SIG-M5 treated with dmso at 0.1 percent for 504 hours (cell line): ENCODE measurements around the gene CMTM4.
"Not testable (repeated sequence)": the region's sequence is repeated elsewhere in the genome, so short reads cannot be mapped to it uniquely, and the experiment has no call there.

Source experiments
- DNase-seq: peaks from one replicate; lab custom pipeline; 2025; ENCODE audit not compliant: unreplicated experiment; lab: John Stamatoyannopoulos, UW

Gene CMTM4

DNA sequence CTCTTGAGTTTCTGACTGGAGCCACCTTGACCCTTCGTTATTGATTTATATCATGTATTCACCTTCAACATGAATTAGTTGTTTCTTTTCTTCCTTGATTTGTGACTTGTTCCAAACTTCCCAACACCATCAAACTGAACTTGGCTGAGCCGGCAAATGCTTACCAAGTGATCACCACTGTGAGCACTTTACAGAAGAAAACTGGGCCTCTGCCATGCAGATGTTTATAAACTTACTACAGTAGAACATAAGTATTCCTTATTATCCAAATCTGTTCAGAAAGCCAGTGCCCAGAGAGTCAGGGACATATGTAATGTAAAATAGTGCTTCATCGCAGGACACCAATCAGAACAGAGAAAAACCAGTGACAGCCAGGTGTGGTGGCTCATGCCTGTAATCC lies 19.9 kb downstream of the CMTM4 start:
- DNase-seq = no peak

DNA sequence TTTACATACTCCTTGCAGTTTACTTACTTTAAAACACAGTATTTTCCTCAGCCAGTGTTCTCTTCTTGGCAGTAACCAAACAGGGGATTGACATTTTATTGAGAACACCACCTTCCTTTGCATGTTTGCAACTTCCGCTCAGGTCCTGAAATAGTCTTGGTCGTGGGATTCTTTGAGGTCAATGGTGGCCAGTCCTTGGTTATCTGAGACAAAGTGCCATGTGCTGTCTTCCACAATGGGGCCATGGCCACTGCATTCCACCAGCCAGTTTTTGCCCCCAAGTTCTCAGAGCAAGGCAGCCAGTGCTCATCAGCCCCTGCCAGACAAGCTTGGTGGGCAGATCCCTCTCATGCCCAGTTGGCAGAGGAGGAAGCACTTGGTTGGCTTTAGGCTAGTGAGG lies 22.9 kb downstream of the CMTM4 start:
- no peak for DNase-seq

DNA sequence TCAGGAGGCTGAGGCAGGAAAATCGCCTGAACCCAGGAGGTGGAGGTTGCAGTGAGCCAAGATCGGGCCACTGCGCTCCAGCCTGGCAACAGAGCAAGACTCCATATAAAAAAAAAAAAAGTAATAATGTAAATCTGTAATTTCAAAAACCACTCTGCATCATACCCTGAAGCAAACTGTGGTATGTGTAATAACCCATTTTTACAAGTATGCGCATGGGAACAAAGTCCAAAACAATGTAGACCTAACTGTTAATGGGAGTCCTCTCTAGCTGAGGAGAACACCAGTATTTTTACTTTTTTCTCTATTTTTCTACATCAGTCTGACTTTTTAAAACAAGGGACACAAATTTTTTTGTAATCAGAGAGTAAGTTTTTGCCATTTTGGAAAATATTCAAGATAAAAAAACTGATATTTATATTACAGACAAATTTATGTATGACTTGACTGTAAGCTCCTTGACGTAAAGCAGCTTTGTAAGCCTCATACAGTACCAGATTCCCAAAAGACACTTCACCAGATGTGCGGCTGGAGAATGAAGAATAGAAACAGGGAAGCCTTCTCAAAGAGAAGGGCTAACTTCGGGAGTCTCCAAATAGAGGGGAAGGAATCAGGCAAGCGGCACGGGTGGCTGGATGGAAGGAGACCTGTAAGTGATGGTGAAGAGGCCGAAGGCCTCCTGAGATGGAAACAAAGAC lies 25.7 kb downstream of the CMTM4 start:
- no peak for DNase-seq

DNA sequence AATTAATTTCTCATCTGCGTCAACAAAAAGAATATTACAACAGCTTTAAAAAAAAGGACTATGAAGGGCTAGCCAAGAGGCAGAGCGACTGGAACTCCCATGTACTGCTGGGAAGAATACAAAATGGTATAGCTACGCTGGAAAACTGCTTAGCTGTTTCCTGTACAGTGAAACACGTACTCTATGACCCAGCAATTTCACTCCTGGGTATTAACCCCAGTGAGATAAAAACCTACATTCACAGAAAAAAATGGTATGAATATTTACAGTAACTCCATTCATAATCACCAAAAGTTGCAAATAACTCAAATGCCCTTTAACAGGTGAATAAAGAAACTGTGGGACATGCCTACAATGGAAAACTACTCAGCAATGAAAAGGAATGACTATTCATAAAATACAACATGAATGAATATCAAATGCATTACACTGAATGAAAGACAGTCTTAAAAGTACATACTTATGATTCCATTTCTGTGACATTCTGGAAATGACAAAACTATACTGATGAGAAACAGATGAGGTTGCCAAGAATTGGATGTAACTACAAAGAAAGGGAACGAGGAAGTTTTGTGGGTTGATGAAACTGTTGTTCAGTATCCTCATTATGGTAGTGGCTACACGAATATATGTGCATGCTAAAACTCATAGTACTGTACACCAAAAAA lies 27.6 kb downstream of the CMTM4 start:
- no peak for DNase-seq

DNA sequence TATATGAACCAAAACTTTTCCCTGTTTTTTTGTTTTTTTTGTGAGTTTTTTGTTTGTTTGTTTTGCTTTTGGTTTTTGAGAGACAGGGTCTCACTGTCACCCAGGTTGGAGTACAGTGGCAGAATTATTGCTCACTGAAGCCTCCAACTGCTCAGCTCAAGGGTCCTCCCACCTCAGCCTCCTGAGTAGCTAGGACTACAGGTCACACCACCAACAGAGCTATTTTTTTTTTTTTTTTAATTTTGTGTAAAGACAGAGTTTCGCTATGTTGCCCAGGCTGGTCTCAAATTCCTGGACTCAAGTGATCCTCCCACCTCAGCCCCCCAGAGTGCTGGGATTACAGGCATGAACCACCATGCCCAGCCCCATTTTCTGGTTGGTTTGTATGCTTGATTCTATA lies 28.6 kb downstream of the CMTM4 start:
- no peak for DNase-seq

DNA sequence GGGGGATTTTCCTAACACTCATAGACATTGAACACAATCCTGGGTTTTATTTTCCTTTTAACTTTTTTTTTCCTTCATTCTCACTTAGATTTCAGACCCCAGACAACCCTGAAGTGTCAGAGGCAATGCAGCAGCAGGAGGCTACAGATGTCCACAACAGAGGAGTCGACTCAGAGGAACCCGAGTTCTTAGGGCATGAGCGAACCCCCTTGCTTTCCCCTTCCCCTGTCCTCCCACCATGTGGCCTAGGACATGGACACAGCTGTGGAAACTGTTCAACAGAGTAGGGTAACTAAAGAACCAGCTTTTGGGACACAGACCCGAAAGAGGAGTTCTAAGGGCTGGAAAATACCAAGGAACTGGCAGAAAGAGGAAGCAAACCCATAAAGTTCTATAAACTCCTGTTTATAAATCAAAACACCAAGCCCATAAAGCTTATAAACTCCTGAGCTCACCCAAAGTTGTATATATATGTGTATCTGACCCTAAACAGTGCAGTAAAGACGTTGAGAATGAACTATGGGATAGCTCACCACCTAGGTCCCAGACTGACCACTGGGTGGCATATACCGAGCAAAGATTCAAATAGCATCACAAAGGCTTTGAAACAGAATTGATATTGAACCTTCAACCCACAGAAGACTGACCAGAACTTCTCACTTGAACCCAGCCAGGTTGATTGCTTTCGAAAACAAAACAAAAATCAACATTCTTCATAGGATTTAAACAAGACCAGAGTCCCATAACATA lies 33.9 kb downstream of the CMTM4 start:
- peak; percentile 17 for DNase-seq

DNA sequence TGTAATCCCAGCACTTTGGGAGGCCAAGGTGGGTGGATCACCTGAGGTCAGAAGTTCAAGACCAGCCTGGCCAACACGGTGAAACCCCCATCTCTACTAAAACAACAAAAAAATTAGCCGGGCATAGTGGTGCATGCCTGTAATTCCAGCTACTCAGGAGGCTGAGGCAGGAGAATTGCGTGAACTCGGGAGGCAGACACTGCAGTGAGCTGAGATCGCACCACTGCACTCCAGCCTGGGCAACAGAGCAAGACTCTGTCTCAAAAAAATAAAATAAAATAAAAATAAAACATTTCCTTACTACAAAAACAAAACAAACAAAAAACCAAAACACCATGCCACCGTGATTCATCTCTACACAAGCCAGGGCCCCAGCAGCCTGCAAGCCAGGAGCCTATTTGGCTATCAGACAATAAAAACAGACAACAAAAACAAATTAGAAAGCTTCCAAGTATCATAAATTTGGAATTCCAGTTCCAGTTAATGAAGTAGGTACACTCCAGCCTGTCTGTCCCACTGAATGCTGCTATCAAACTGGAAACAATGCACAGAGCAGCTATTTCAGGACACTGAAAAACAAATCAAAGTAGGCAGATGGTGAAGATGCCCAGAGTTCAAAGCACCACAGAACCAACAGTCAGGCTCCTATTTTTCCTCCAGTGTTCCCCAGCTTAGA lies 34.7 kb downstream of the CMTM4 start:
- DNase-seq = not testable (repeated sequence)

DNA sequence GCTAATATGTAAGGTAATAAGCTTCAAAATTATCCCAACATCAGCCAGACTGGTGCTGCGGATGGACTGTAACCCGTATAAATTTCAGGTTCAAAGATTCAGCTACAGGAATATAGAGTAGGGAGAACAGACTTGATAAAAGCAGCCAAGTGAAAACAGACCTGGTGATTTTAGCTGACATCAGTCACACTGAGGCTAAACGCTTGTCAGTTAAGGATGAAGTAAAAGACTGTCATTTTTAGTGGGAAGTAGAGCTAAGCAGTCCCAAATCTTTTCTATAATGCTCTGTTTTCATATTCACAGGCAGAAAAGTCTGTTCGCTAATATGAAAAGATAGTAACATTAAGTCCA lies 35.4 kb downstream of the CMTM4 start:
- DNase-seq = no peak

DNA sequence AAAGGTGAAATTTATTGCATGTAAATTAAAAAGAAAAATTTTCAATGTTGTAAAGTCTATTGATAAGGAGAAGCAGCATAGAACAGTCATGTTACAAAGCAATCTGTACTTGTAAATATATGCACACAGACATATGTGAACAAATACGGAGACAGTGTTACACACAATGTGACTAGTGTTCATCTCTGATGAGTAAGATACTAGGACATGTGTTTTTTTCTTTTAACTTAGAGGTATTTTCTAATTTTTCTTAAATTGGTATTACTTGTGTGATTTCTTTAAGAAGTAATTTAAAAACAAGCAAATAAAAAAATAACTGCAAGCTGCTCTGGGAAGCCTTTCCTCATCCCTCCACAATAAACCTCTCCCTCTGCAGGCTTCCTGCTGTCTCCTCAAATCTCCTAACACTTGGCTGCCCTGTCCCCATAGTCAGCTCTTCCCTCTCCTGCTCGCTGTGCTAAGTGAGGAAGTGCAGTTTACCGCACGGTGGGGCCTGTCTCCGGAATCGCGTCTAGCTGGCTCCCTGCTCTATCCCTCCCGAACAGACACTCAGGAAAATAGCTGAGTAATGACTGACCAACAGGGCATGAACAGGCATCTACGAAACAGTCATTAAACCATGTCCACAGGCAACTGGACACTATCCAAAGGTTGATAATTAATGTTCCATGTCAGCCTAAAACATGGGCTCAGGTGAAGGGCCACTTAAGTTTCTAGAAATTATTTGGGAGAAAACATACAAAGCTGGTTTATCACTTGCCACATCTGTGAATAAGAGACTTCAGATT lies 35.9 kb downstream of the CMTM4 start:
- DNase-seq = no peak

DNA sequence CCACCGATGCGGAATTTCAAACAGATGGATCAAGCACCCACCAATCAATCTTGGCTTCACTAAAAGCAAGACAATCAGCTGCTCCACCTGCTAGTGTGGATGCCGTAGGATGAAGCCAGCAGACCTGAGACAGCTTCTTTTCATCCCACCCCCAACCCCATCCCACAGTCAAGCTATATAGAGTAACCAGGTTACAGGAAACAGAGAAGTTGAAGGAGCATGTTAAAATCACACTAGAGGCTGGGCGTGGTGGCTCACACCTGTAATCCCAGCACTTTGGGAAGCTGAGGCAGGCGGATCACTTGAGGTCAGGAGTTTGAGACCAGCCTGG lies 37.7 kb downstream of the CMTM4 start:
- no peak for DNase-seq

DNA sequence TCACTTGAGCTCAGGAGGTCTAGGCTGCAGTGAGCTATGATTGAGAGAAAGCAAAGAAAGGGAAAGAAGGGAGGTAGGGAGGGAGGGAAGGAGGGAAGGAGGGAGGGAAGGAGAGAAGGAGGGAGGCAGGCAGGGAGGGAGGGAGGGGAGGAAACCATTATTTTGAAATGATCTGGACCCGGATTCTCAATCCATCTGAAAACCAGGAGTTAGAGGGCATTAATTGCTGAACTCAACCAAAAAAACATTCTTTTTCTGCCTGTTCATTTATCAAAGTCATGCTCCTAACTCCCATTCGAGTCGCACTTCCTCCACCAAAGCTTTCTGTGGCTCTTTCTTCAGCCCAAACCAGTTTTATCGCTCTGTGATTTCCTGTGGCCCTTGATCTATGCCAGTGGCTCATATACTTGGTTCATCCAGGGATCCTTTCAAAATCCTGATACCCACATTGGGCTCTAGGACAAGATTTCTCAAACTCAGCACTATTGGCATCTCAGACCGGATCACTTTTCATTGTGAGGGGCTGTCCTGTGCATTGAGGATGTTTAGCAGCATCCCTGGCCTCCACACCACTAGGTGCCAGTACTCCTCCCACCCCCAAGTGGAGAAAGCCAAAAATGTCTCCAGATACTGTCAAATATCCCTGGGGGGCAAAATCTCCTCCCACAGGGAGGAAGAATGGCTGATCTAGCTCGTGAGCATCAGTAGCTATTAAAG lies 38.2 kb downstream of the CMTM4 start:
- DNase-seq = no peak

DNA sequence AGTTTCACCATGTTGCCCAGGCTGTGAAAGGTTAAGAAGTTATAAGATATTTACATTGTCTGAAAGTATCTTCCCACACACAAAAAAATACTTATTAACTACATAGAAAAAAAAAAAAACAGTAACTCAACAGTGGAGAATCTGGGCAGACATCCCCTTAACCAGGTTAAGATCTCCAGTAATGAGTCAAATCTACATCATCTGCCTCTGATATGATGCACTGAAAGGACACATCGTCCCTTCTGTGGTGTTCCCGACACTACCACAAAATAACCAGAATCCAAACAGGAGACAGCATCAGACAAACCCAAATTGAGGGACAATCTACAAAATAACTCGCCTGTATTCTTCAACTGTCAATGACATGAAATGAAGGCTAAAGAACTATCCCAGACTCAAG lies 40.0 kb downstream of the CMTM4 start:
- no peak for DNase-seq

DNA sequence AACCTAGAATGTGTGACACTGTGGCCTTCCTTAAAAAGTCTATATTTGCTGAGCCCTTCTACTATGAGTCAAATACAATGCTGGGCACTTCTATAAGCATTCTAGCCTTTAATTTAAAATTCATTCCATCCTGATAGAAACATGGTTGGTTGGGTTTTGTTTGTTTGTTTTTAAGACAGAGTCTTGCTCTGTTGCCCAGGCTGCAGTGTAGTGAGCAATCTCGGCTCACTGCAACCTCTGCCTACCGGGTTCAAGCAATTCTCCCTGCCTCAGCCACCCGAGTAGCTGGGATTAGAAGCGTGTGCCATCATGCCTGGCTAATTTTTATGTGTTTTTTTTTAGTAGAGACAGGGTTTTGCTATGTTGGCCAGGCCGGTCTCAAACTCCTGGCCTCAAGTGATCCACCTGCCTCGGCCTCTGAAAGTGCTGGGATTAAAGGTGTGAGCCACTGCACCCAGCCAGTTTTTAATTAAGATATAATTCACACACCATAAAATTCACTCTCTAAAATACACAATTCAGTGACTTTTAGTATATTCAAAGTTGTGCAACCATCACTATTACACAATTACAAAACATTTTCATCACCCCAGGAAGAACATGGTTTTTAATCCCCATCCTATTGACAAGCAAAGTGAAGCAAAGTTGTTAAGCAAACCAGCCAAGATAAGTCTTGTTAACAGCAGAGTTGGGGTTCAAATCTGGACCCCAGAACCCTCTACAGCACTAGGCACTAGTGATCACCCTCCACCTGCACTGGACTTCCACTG lies 42.8 kb downstream of the CMTM4 start:
- peak; percentile 40 for DNase-seq

DNA sequence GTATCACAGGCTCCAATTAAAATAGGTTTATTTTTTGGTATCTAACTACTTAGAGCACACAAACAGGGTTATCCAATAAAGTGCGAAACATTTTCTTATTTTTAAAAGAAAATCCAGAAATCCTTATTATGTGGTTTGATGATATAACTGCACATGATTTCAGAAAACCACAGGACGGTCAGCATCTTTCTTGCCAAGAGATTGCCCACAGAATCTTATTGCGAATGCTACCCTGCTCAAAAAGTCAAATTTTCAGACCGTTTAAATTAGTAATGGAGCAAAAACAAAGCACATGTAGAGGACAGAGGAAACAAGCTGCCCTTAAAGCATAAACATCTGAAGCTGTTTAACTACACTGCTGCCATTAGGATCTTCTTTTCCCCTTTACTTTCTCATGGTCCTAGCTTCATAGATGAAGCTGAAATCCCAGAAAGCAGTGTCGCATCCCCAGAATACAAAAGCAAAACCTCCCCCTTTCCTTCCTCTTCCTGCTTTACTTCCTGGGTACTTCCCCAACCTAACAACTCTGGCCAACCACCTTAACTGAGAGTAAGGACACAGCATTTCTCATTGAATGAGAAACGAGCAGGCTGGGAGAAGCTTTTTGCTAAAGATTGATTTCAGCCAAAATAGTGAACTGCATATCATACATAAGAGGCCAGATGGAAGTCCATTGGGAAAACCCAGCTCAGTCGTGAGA lies 43.7 kb downstream of the CMTM4 start:
- no peak for DNase-seq

DNA sequence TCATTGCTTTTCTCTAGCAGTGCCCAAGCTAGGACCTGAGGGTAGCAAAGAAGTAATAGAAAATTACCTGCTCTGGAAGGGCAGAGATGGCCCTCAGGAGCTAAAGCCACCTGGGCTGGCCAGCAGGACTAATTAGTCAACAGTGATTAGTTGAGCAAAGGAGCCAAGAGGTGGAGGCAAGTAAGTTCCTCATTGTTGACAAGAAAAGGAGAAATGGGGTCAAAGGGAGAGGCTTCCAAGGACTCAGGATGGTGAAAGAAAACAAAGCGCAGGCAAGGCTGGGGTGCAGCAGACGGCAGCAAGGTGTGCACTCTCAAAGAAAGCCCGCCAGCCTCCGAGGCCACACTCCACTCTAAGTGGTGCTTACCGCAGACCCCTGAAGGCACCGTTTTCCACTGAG lies 44.6 kb downstream of the CMTM4 start:
- peak; percentile 5 for DNase-seq

DNA sequence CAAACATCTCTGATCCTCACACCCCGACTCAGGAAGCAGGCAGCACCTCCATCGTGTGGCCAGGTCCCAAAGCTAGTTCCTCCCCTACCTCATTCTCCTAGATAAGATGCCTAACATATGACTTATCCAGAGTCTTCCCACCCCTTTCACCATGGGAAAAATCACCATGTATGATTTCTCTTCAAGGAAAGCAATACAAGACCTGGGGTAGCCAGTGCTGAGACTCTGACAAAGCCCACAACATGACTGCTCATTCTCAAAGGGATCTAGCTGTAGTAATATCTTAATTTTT lies 45.1 kb downstream of the CMTM4 start:
- no peak for DNase-seq

DNA sequence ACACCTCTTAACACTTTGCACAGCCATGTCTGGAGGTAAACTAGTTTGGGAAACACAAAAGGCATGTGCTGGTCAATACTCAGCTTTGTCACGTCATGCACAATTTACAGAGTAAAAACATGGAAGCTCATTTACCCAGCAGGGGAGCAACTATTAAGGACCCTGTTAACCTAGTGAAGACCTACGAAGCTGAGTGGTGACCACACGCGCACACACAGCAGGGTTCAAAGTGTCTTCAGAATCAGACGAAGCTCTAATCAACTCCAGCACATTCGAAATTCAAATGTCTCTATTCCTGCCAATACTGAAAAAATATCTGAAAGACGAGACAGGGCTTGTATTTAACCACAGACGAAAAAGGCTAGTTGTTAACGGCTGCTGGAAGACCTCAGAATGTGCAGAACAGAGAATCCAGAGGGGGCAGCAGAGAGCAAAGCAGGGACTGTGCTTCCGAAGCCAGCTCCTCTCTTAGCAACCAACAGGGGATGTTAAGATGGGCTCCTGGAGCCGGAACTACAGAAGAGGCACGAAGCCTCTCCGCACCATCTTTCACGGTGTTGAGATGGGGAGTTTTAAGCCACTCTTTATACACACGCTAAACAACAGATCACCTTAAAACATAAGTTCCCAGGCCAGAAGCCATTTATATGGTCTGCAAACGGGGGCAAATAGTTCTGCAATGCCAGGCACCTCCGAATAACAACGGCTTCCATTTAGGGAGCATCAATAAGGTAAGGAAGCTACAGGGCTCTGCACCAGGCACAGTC lies 45.7 kb downstream of the CMTM4 start:
- DNase-seq = peak; percentile 79

DNA sequence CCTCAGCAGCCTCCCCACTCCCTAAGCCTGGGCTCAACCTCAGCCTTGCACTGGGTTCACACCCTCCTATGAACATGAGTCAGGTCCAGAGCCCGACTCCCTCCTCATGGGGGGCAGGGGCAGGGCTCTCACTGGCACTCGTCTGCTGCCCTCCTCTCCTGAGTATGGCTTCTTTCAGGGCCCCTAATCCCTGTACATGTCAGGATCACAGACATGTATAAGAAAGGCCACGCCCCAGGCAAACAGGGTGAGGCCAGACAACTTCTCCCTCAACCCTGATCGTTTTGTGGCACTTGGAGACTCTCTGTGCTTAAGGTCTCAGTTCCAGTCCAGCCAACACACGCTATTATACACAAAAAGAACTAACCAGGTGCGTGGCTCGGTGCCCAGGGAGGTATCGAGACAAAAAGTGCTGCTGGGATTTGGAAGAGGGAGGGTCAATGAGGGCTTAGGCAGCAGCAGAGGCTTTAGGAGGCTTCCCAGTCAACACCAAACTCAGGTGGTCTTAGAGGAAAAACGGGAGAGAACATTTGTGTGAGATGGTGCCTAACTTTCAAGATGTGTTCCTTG lies 46.8 kb downstream of the CMTM4 start:
- no peak for DNase-seq
